22Rv1 (cell line): ENCODE measurements around the gene IDH1.

Source experiments
- CTCF ChIP-seq: fragments of 450-650 bp; IDR thresholded peaks from 2 replicates; pipeline ENCODE4 v1.5.1; 2017; ENCODE audit warnings: mild to moderate bottlenecking
- ZFX ChIP-seq: fragments of 450-650 bp; IDR thresholded peaks from 2 replicates; pipeline ENCODE4 v1.6.1; 2017; ENCODE audit warnings: antibody characterized with exemption, borderline replicate concordance

GRCh38 chr2:208265371-208265800 is 10.5 kb upstream of the IDH1 start:
- TF ChIP-seq CTCF (no peak), ZFX (no peak)
